Lung (tissue), 12 donors: ENCODE measurements around the gene ERC2. TPM values are rescaled to one million over a fixed set of nuclear protein-coding genes. Genes with fewer than 3 reads are reported as not detected.

ENCODE experiments used
- ATAC-seq: fragments of 200-7000 bp; cut with Tn5 transposase; one replicate; pipeline ENCODE4 v1.9.1; 2020; ENCODE audit warnings: moderate number of reproducible peaks; ENCODE audit not compliant: insufficient read depth, low FRiP score
- DNase-seq, 3 donors: peaks; one replicate each; pipeline ENCODE4 v3.0.0-alpha.2; 2013 to 2017
- H3K27ac ChIP-seq, 2 donors: one replicate each; pipeline ENCODE4 v1.5.1; 2013; ENCODE audit warnings: mild to moderate bottlenecking in 2 of 2, moderate library complexity in 2 of 2, control low read depth in 1 of 2, inconsistent platforms in 1 of 2, low read depth in 1 of 2, low read length in 1 of 2
- H3K27me3 ChIP-seq, 3 donors: one replicate each; pipeline ENCODE4 v1.5.1; 2013; ENCODE audit warnings: low read length in 2 of 3; ENCODE audit not compliant: control insufficient read depth in 3 of 3, insufficient read depth in 3 of 3
- H3K36me3 ChIP-seq, 4 donors: one replicate each; pipeline ENCODE4 v1.5.1; 2013; ENCODE audit warnings: low read length in 4 of 4, mild to moderate bottlenecking in 1 of 4, moderate library complexity in 1 of 4; ENCODE audit not compliant: control insufficient read depth in 4 of 4, insufficient read depth in 4 of 4
- H3K4me1 ChIP-seq, 5 donors: one replicate each; pipeline ENCODE4 v1.5.1; 2013; ENCODE audit warnings: low read length in 5 of 5, mild to moderate bottlenecking in 2 of 5, moderate library complexity in 1 of 5; ENCODE audit not compliant: control insufficient read depth in 5 of 5, insufficient read depth in 5 of 5
- H3K4me3 ChIP-seq: one replicate; pipeline ENCODE4 v1.5.1; 2013; ENCODE audit warnings: mild to moderate bottlenecking, control low read depth, moderate library complexity
- H3K9ac ChIP-seq, 2 donors: one replicate each; pipeline ENCODE4 v1.5.1; 2013; ENCODE audit warnings: low read length in 2 of 2, control low read depth in 1 of 2; ENCODE audit not compliant: insufficient read depth in 1 of 2
- H3K9me3 ChIP-seq, 4 donors: one replicate each; pipeline ENCODE4 v1.5.1; 2013; ENCODE audit warnings: low read length in 3 of 4, mild to moderate bottlenecking in 1 of 4, moderate library complexity in 1 of 4; ENCODE audit not compliant: control insufficient read depth in 4 of 4, insufficient read depth in 3 of 4
- WGBS, 2 donors: extraction: QIAGEN DNeasy Blood & Tissue Kit; methylation state at CpG; one replicate each; pipeline ENCODE4 v1.1.7; 2013; 5-methylcytosine and 5-hydroxymethylcytosine counted together
- polyA plus RNA-seq, 2 donors: library from polyadenylated mRNA; stranded (reverse); fragments of 200-250 nt; gene quantifications; one replicate each; pipeline ENCODE4 v1.2.1, GENCODE V29; 2013
- total RNA-seq, 2 donors: library from RNA; depleted of rRNA in 1 of 2; stranded (reverse); fragments of >200 nt in 1 of 2; gene quantifications; one replicate each; pipeline ENCODE4 v1.2.1, GENCODE V29; 2014 to 2021
- TF ChIP-seq, protein P1 (sequence below): IDR thresholded peaks from 2 replicates; pipeline ENCODE4 v1.5.1; 2012; ENCODE audit warnings: mild to moderate bottlenecking; ENCODE audit errors: control extremely low read depth, extremely low read depth
- donor health status: control.
- donor health status: control.
- donor health status: Bipolar disorder and iron deficiency.
- donor health status: healthy.
- donor health status: DM: yes; HTN: yes; CAD: no.

The ERC2 gene
- total and polyA plus RNA-seq, 4 donors, result 0.20 to 3.5 (median 0.97) TPM

DNA sequence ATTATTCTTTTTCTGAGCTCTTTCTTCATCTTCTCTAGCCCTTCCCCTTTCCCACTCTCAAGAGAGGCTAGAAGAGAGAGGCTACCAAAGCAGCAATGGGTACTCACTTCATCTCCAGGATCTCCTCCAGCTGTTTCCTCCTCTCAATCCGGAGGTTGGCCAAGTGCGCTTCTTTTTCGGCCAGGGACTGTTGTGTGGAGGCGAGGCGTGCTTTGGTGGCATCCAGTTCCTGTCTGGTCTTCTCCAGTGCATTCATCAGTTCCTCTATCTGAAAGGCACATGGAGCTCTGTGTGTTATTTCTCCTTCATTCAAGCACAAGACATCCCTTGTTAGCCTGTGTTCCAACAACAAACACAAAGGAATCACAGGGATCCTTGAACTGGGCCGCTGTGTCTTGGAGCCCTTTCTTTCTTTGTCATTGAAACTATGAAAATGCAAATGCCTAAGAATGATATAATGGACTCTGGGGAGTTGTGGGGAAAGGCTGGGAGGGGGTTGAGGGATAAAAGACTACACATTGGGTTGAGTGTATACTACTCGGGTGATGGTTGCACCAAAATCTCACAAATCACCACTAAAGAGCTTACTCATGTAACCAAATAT, 579.9 kb downstream of the ERC2 start:
- TF ChIP-seq, protein P1, sequence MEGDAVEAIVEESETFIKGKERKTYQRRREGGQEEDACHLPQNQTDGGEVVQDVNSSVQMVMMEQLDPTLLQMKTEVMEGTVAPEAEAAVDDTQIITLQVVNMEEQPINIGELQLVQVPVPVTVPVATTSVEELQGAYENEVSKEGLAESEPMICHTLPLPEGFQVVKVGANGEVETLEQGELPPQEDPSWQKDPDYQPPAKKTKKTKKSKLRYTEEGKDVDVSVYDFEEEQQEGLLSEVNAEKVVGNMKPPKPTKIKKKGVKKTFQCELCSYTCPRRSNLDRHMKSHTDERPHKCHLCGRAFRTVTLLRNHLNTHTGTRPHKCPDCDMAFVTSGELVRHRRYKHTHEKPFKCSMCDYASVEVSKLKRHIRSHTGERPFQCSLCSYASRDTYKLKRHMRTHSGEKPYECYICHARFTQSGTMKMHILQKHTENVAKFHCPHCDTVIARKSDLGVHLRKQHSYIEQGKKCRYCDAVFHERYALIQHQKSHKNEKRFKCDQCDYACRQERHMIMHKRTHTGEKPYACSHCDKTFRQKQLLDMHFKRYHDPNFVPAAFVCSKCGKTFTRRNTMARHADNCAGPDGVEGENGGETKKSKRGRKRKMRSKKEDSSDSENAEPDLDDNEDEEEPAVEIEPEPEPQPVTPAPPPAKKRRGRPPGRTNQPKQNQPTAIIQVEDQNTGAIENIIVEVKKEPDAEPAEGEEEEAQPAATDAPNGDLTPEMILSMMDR, result no peak
- ATAC-seq (no peak), DNase-seq (no peak)
- H3K9me3 ChIP-seq, result no peaks in the 10 kb centered on the region
- no peak overlapping the region for H3K9ac ChIP-seq
- no peaks in the 10 kb centered on the region for H3K27me3 ChIP-seq
- peaks cover 0 to 8% (median 0%) of the 10 kb centered on the region in 5 donors for H3K4me1 ChIP-seq
- 83 to 88% methylated on average over 7 of the region's 7 CpGs for WGBS, 2 donors
- H3K36me3 ChIP-seq, result no peaks in the 10 kb centered on the region
- no peak overlapping the region for H3K27ac ChIP-seq
- no peak overlapping the region for H3K4me3 ChIP-seq

DNA sequence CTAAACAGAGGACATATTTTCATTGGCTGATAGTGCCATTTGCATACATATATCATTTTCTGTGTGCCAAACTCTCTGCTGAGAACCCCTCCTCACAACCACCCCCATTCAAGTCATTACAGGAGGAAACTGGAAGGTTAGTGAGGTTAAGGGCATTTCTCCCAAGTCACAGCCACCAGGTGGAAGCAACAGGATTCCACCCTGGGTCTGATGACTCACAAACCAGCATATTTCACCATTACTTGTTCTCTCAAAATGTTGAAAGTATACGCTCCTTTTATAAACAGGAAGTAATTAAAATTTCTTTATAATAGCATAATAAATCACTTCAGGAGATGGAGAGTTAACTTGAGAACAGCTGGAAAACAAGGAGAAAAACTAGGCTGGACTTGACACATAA, 582.5 kb downstream of the ERC2 start:
- Histone ChIP-seq H3K27me3 (no peaks in the 10 kb centered on the region), H3K4me3 (no peak overlapping the region), H3K36me3 (no peaks in the 10 kb centered on the region), H3K9me3 (no peaks in the 10 kb centered on the region), H3K27ac (no peak overlapping the region), H3K9ac (no peak overlapping the region), H3K4me1 (peaks cover 0 to 8% (median 0%) of the 10 kb centered on the region in 5 donors)
- DNase-seq, result peak; percentile 22 to 43 (median 42)
- WGBS, 2 donors, result 15 to 21% methylated on average over 1 of the region's 1 CpG
- TF ChIP-seq, protein P1, result no peak
- peak; percentile 58 for ATAC-seq

DNA sequence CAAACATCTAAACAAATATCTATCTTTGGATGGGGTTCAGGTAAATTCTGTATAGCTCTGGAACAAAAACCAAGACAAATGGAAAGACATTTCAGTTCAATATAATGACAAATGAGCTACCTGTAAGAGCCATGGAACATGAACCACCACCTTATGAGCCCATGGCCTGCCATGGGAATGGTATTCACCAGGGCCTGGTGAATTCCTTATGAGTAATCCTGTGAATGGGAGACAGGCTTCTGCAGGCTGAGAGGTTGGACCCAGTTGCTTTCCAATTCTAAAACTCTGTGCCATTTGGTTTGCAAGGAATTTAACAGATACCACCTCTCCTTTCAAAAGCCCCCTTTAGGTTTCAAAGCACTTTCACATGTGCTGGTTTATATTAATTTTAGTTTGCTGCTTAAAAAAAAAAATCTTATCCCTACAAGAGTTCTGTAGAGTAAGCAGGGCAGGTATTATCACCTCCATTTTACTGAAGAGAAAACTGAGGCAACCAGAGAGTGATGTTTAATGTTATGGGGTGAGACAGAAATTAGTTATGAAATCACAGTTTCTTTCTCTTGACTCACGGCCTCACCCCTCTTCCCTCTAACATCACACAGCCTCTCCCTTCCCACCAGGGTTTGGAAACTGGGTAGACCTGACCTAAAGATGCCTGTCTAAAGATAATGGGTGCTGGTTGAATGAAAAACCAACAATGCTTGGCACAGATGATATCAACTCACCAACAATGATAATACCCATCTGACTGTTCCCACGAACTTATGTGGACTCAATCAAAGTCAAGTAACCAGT, 583.6 kb downstream of the ERC2 start:
- TF ChIP-seq, protein P1, result no peak
- Histone ChIP-seq H3K27ac (no peak overlapping the region), H3K4me3 (no peak overlapping the region), H3K9me3 (no peaks in the 10 kb centered on the region), H3K4me1 (peaks cover 0 to 10% (median 0%) of the 10 kb centered on the region in 5 donors), H3K27me3 (no peaks in the 10 kb centered on the region), H3K9ac (no peak overlapping the region), H3K36me3 (no peaks in the 10 kb centered on the region)
- 71 to 83% methylated on average over 2 of the region's 2 CpGs for WGBS, 2 donors
- ATAC-seq (no peak), DNase-seq (no peak)
